ENCODE data around the gene ERBB4. TPM values are rescaled to one million over a fixed set of nuclear protein-coding genes. Genes with fewer than 3 reads are reported as not detected.

The ERBB4 gene
- total RNA-seq, 1 experiment from 2014 or later: 0.15 TPM

DNA sequence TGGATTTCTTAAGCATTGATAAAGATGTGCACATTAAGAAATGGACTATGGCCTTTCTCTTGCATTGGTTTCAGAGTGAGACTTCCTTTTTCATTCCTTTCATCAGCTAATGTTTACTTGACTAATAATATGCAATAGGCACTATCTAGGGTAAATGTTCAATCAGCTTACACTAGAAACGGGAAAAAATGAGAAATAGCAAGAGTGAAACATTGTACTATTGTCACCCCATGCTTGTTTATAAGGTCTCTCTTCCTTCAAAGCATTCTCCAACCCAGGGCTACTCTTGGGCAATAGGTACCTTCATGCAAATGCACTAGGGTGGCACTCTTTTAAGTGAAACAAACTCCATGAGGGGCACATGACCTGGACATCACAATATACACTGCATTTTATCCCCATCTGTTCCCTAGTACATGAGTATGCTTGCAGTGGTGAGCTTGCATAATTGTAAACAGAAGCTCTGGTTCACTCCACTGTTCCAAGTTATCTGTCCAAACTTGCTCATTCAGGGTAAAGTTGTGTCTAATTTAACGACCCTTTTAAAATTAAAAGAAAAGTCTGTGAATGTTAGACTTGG is 402.3 kb downstream of the ERBB4 start:
- ChIA-PET CTCF (no interaction called here), POLR2A (no interaction called here)
- no TSS peak for BruUV-seq (replicated peaks)
- H3K9me3 ChIP-seq (ENCODE audit: control insufficient read depth, insufficient read depth, low read depth, low read length): no peaks in the 10 kb centered on the region
- no peaks in the 10 kb centered on the region for H3K4me1 ChIP-seq (ENCODE audit: control insufficient read depth, insufficient read depth, low read length)
- intact Hi-C loops (cut with micrococcal nuclease; ENCODE audit: unreplicated experiment): no loop called here
- H3K4me3 ChIP-seq (ENCODE audit: low read depth in 2 of 2, low read length in 2 of 2): no peak overlapping the region
- no peak for DNase-seq (ENCODE audit: low read depth, low spot score)
- H3K36me3 ChIP-seq (ENCODE audit: control insufficient read depth, insufficient read depth, low read length): no peaks in the 10 kb centered on the region
- in situ Hi-C loops (cut with HindIII; ENCODE audit: low pct_unique_long_range_greater_than_20kb, low sequenced_read_pairs): no loop called here
- no peak for TF ChIP-seq CTCF (IDR thresholded peaks at IDR 0.05)
- TF ChIP-seq POLR2AphosphoS5 (IDR thresholded peaks at IDR 0.05; ENCODE audit: low read depth, low read length): no peak
- TF ChIP-seq, protein P1, sequence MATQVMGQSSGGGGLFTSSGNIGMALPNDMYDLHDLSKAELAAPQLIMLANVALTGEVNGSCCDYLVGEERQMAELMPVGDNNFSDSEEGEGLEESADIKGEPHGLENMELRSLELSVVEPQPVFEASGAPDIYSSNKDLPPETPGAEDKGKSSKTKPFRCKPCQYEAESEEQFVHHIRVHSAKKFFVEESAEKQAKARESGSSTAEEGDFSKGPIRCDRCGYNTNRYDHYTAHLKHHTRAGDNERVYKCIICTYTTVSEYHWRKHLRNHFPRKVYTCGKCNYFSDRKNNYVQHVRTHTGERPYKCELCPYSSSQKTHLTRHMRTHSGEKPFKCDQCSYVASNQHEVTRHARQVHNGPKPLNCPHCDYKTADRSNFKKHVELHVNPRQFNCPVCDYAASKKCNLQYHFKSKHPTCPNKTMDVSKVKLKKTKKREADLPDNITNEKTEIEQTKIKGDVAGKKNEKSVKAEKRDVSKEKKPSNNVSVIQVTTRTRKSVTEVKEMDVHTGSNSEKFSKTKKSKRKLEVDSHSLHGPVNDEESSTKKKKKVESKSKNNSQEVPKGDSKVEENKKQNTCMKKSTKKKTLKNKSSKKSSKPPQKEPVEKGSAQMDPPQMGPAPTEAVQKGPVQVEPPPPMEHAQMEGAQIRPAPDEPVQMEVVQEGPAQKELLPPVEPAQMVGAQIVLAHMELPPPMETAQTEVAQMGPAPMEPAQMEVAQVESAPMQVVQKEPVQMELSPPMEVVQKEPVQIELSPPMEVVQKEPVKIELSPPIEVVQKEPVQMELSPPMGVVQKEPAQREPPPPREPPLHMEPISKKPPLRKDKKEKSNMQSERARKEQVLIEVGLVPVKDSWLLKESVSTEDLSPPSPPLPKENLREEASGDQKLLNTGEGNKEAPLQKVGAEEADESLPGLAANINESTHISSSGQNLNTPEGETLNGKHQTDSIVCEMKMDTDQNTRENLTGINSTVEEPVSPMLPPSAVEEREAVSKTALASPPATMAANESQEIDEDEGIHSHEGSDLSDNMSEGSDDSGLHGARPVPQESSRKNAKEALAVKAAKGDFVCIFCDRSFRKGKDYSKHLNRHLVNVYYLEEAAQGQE (IDR thresholded peaks at IDR 0.05; ENCODE audit: insufficient read depth in 1 of 2, low read depth in 2 of 2, low read length in 1 of 2): no peak
- TF ChIP-seq SIN3A (IDR thresholded peaks at IDR 0.05; ENCODE audit: borderline replicate concordance, insufficient read depth, low read depth, low read length): no peak
- no peak for TF ChIP-seq TCF7L2 (IDR thresholded peaks at IDR 0.05; ENCODE audit: low read depth, low read length)
- H3K27ac ChIP-seq (ENCODE audit: low read length): no peak overlapping the region
- no peak for ATAC-seq
- no peaks in the 10 kb centered on the region for H3K27me3 ChIP-seq (ENCODE audit: control insufficient read depth, insufficient read depth, low read length)

- intact Hi-C loops (cut with micrococcal nuclease; ENCODE audit: unreplicated experiment): no loop called here
- CTCF ChIA-PET: no interaction called here
Observed at GRCh38 chr2:212135739-212136138, 402.9 kb downstream of the ERBB4 start.

More at GRCh38 chr2:212135739-212136138, 402.9 kb downstream of the ERBB4 start:
- H3K4me1 ChIP-seq (ENCODE audit: control insufficient read depth, insufficient read depth, low read length): no peaks in the 10 kb centered on the region
- no peaks in the 10 kb centered on the region for H3K27me3 ChIP-seq (ENCODE audit: control insufficient read depth, insufficient read depth, low read length)
- no peak for ATAC-seq
- H3K36me3 ChIP-seq (ENCODE audit: control insufficient read depth, insufficient read depth, low read length): no peaks in the 10 kb centered on the region
- no peak overlapping the region for H3K4me3 ChIP-seq (ENCODE audit: low read depth in 2 of 2, low read length in 2 of 2)
- H3K27ac ChIP-seq (ENCODE audit: low read length): no peak overlapping the region
- TF ChIP-seq, protein P1 (IDR thresholded peaks at IDR 0.05; ENCODE audit: insufficient read depth in 1 of 2, low read depth in 2 of 2, low read length in 1 of 2): no peak
- TF ChIP-seq CTCF (IDR thresholded peaks at IDR 0.05): no peak
- TF ChIP-seq TCF7L2 (IDR thresholded peaks at IDR 0.05; ENCODE audit: low read depth, low read length): no peak
- no TSS peak for BruUV-seq (replicated peaks)
- no peak for DNase-seq (ENCODE audit: low read depth, low spot score)
- in situ Hi-C loops (cut with HindIII; ENCODE audit: low pct_unique_long_range_greater_than_20kb, low sequenced_read_pairs): no loop called here
- POLR2A ChIA-PET: no interaction called here
- H3K9me3 ChIP-seq (ENCODE audit: control insufficient read depth, insufficient read depth, low read depth, low read length): no peaks in the 10 kb centered on the region
